A549 (cell line): ENCODE results near the gene ARPC1A. TPM values are rescaled to one million over a fixed set of nuclear protein-coding genes. Genes with fewer than 3 reads are reported as not detected.

Experiments used
- ATAC-seq, 2 experiments: fragments of 200-7000 bp in 1 of 2; fragments of >200 bp in 1 of 2; cut with Nextera tagmentation in 1 of 2; cut with Tn5 transposase in 1 of 2; 3 replicates each; pipeline versions ENCODE4 v1.8.0 to v1.9.1; 2018 to 2020; ENCODE audit warnings: mild to moderate bottlenecking in 1 of 2, moderate library complexity in 1 of 2
- CTCF ChIA-PET: fragments of 300-600 bp; sonication (Branson Sonifier 250); formaldehyde crosslinking; extraction: SDS; loops from one replicate; lab custom pipeline; 2021; ENCODE audit warnings: antibody characterized with exemption, inconsistent platforms; lab: Yijun Ruan, JAX
- POLR2A ChIA-PET: fragments of 350-600 bp; formaldehyde crosslinking; extraction: SDS; loops from one replicate; lab custom pipeline; 2021; ENCODE audit warnings: antibody characterized with exemption, inconsistent platforms; lab: Yijun Ruan, JAX
- DNase-seq, 2 experiments: peaks; one replicate each; pipeline versions ENCODE4 v3.0.0 to v3.0.0-alpha.2; 2011 to 2016; ENCODE audit warnings: low read depth in 1 of 2, low spot score in 1 of 2
- FAIRE-seq: peaks from 2 replicates; lab custom pipeline; 2011; peaks lifted over from hg19 to GRCh38; lab: Jason Lieb, UNC
- H3K27ac ChIP-seq, 2 experiments: fragments of >200 bp; sonication (Bioruptor Twin); formaldehyde crosslinking; 3 replicates each; pipeline ENCODE4 v1.5.1; 2016 to 2017
- H3K4me1 ChIP-seq: fragments of >200 bp; sonication (Bioruptor Twin); formaldehyde crosslinking; 3 replicates; pipeline ENCODE4 v1.6.1; 2016
- H3K4me2 ChIP-seq: fragments of >200 bp; sonication (Bioruptor Twin); formaldehyde crosslinking; 3 replicates; pipeline ENCODE4 v1.6.1; 2016
- H3K4me3 ChIP-seq: fragments of >200 bp; sonication (Bioruptor Twin); formaldehyde crosslinking; 3 replicates; pipeline ENCODE4 v1.5.1; 2016
- H3K9me3 ChIP-seq: fragments of >200 bp; sonication (Bioruptor Twin); formaldehyde crosslinking; 3 replicates; pipeline ENCODE4 v1.6.1; 2016
- BHLHE40 ChIP-seq: IDR thresholded peaks from 2 replicates; pipeline ENCODE4 v1.6.1; 2012; ENCODE audit warnings: low read depth, low read length, inconsistent platforms
- CBX8 ChIP-seq: fragments of 200-600 bp; sonication (generic); IDR thresholded peaks from 2 replicates; pipeline ENCODE4 v1.6.1; 2016
- CHD2 ChIP-seq: fragments of 150-350 bp; IDR thresholded peaks from 2 replicates; pipeline ENCODE4 v1.6.1; 2014; ENCODE audit warnings: low read length; ENCODE audit not compliant: partially characterized antibody
- CHD4 ChIP-seq: fragments of 200-600 bp; sonication (generic); IDR thresholded peaks from 2 replicates; pipeline ENCODE4 v1.6.1; 2016; ENCODE audit warnings: antibody characterized with exemption, mild to moderate bottlenecking, borderline replicate concordance
- CTCF ChIP-seq: fragments of >200 bp; sonication (Bioruptor Twin); formaldehyde crosslinking; IDR thresholded peaks from 3 replicates; pipeline ENCODE4 v1.5.1; 2016
- E2F6 ChIP-seq: IDR thresholded peaks from 2 replicates; pipeline ENCODE4 v1.6.1; 2012; ENCODE audit warnings: low read depth, borderline replicate concordance
- ELK1 ChIP-seq: fragments of 150-350 bp; IDR thresholded peaks from 2 replicates; pipeline ENCODE4 v1.6.1; 2014; ENCODE audit warnings: low read depth, mild to moderate bottlenecking, low read length
- FOXS1 ChIP-seq: fragments of 250-450 bp; sonication (Bioruptor Pico); IDR thresholded peaks from 2 replicates; pipeline ENCODE4 v1.5.0; 2020; ENCODE audit warnings: mild to moderate bottlenecking, moderate library complexity
- GATA3 ChIP-seq: IDR thresholded peaks from 2 replicates; pipeline ENCODE4 v1.6.1; 2012; ENCODE audit warnings: borderline replicate concordance
- HOXB5 ChIP-seq: fragments of 250-450 bp; sonication (Bioruptor Pico); IDR thresholded peaks from 2 replicates; pipeline ENCODE4 v1.5.0; 2020; ENCODE audit warnings: mild to moderate bottlenecking, moderate library complexity
- MAFK ChIP-seq: fragments of 450-650 bp; IDR thresholded peaks from 2 replicates; pipeline ENCODE4 v1.6.1; 2014; ENCODE audit not compliant: partially characterized antibody
- NFE2L2 ChIP-seq: fragments of 150-350 bp; conservative IDR thresholded peaks from 2 replicates; pipeline ENCODE4 v1.6.1; 2014; ENCODE audit warnings: low read length
- POLR2A ChIP-seq: IDR thresholded peaks from 2 replicates; pipeline ENCODE4 v1.6.1; 2012; ENCODE audit warnings: mild to moderate bottlenecking, low read length
- RAD21 ChIP-seq, 2 experiments: fragments of >200 bp in 1 of 2; sonication (Bioruptor Twin) in 1 of 2; formaldehyde crosslinking in 1 of 2; IDR thresholded peaks in 1 of 2; conservative IDR thresholded peaks in 1 of 2; 2 replicates in 1 of 2; 3 replicates in 1 of 2; pipeline ENCODE4 v1.6.1; 2012 to 2018; ENCODE audit warnings: inconsistent platforms in 1 of 2
- RNF2 ChIP-seq: fragments of 200-600 bp; sonication (generic); IDR thresholded peaks from 2 replicates; pipeline ENCODE4 v1.6.1; 2016; ENCODE audit warnings: low read depth, mild to moderate bottlenecking, antibody characterized with exemption, moderate library complexity, borderline replicate concordance
- SMC3 ChIP-seq: fragments of >200 bp; sonication (Bioruptor Twin); formaldehyde crosslinking; IDR thresholded peaks from 3 replicates; pipeline ENCODE4 v1.6.1; 2018; ENCODE audit warnings: inconsistent platforms
- TFCP2L1 ChIP-seq: fragments of 250-450 bp; sonication (Bioruptor Pico); IDR thresholded peaks from 2 replicates; pipeline ENCODE4 v1.5.0; 2021; ENCODE audit warnings: mild to moderate bottlenecking
- USF2 ChIP-seq: fragments of 450-650 bp; IDR thresholded peaks from 2 replicates; pipeline ENCODE4 v1.6.1; 2014; ENCODE audit warnings: antibody characterized with exemption
- ZFP36 ChIP-seq: fragments of 450-650 bp; IDR thresholded peaks from 2 replicates; pipeline ENCODE4 v1.6.1; 2014; ENCODE audit warnings: borderline replicate concordance; ENCODE audit not compliant: partially characterized antibody
- ZSCAN20 ChIP-seq: fragments of 250-450 bp; sonication (Bioruptor Pico); IDR thresholded peaks from 2 replicates; pipeline ENCODE4 v1.8.0; 2022; ENCODE audit warnings: mild to moderate bottlenecking, moderate library complexity
- WGBS: methylation state at CpG from one replicate; pipeline ENCODE4 v1.1.6; 2017; ENCODE audit errors: missing lambda C conversion rate; 5-methylcytosine and 5-hydroxymethylcytosine counted together
- polyA plus RNA-seq, 4 experiments: library from polyadenylated mRNA; depleted of rRNA in 3 of 4; stranded (reverse); fragments of >200 nt; fragmentation: RNase III in 1 of 4; extraction: RNeasy Plus Mini Kit Qiagen cat#74134 plus additional on column Dnase treatment in 1 of 4; gene quantifications; 2 replicates in 3 of 4; 3 replicates in 1 of 4; pipeline ENCODE4 v1.2.3, GENCODE V29; 2011 to 2017

Gene ARPC1A
- polyA plus RNA-seq, 2 of the 4 experiments (the other 2 are of a cell fraction), result 116 to 120 TPM

GRCh38 chr7:99363286-99363685 lies 37.6 kb downstream of the ARPC1A start:
- no peak for DNase-seq
- Histone ChIP-seq H3K27ac (no peak overlapping the region), H3K4me1 (no peaks in the 10 kb centered on the region), H3K4me3 (no peak overlapping the region), H3K9me3 (no peaks in the 10 kb centered on the region), H3K4me2 (no peak overlapping the region)
- POLR2A ChIA-PET, result no interaction called here
- CTCF ChIA-PET, result interaction anchor here (1.8 kb wide), 1 partner anchor 53 kb away, joined by 3 read pairs; no protein-coding TSS in a partner anchor
- ATAC-seq, result no peak
- no peak for FAIRE-seq
- no peak for TF ChIP-seq CHD4
- no peak for TF ChIP-seq CBX8
- no peak for TF ChIP-seq USF2
- TF ChIP-seq E2F6, result no peak
- TF ChIP-seq HOXB5 (CRISPR knock-in tag), result no peak
- no peak for TF ChIP-seq FOXS1 (CRISPR knock-in tag)
- no peak for TF ChIP-seq MAFK
- TF ChIP-seq NFE2L2, result no peak
- TF ChIP-seq ELK1, result no peak
- no peak for TF ChIP-seq POLR2A
- no peak for TF ChIP-seq BHLHE40
- no peak for TF ChIP-seq GATA3
- no peak for TF ChIP-seq ZSCAN20 (CRISPR knock-in tag)
- no peak for TF ChIP-seq CHD2
- TF ChIP-seq ZFP36, result no peak
- no peak for TF ChIP-seq TFCP2L1 (CRISPR knock-in tag)
- 94% methylated on average over 5 of the region's 5 CpGs for WGBS

- TF ChIP-seq RNF2 (no peak), CTCF (peak; percentile 48), RAD21 (conservative IDR thresholded peaks at IDR 0.05 in 1 of 2, IDR thresholded peaks at IDR 0.05 in 1 of 2) (peak; percentile 45 to 50; a peak in 4 of 5 replicates), SMC3 (peak; percentile 32; the same call in 1 of the 3 replicates)
- H3K27ac ChIP-seq, result no peak overlapping the region
- ChIA-PET POLR2A (no interaction called here), CTCF (interaction anchor here (0.6 to 1.8 kb wide), 13 partner anchors 9 to 371 kb away, joined by 3 to 8 read pairs (median 3); no protein-coding TSS in a partner anchor)
- no peak overlapping the region for H3K4me2 ChIP-seq
- FAIRE-seq (no peak), ATAC-seq (peak; percentile 85 to 89), DNase-seq (peak; percentile 45 to 74)
- 72% methylated on average over 17 of the region's 17 CpGs for WGBS
- no peak overlapping the region for H3K4me3 ChIP-seq
- no peaks in the 10 kb centered on the region for H3K4me1 ChIP-seq
- no peaks in the 10 kb centered on the region for H3K9me3 ChIP-seq
These were observed 39.8 kb downstream of the ARPC1A start for GRCh38 chr7:99365318-99366141.
